Stimulated activated CD8-positive, alpha-beta memory T cell treated with anti-CD3 and anti-CD28 coated beads, Interleukin-7, amount 100 ng/mL, for 1 hour (primary cell): ENCODE results near the gene HIVEP3.

Experiments
- DNase-seq, 2 donors: peaks; one replicate each; pipeline ENCODE4 v3.0.0-alpha.2; 2020; ENCODE audit warnings: low read depth in 2 of 2

The HIVEP3 gene

GRCh38 chr1:41874151-41874719 is 44.5 kb downstream of the HIVEP3 start:
- DNase-seq = no peak

- no peak for DNase-seq
These were observed 46.6 kb downstream of the HIVEP3 start for GRCh38 chr1:41872074-41872473.

- no peak for DNase-seq
These were observed 48.6 kb downstream of the HIVEP3 start for GRCh38 chr1:41870076-41870562.

- DNase-seq = no peak
These were observed 50.3 kb downstream of the HIVEP3 start for GRCh38 chr1:41868241-41868998.

- no peak for DNase-seq
These were observed 52.4 kb downstream of the HIVEP3 start for GRCh38 chr1:41866285-41866684.

- DNase-seq = no peak
These were observed 54.2 kb downstream of the HIVEP3 start for GRCh38 chr1:41864471-41865040.

GRCh38 chr1:41863718-41864117 is 55.0 kb downstream of the HIVEP3 start:
- no peak for DNase-seq

GRCh38 chr1:41862384-41863221 is 56.1 kb downstream of the HIVEP3 start:
- no peak for DNase-seq

- no peak for DNase-seq
These were observed 57.0 kb downstream of the HIVEP3 start for GRCh38 chr1:41861535-41862383.

GRCh38 chr1:41860771-41861170 is 58.0 kb downstream of the HIVEP3 start:
- no peak for DNase-seq

- DNase-seq = no peak
These were observed 58.5 kb downstream of the HIVEP3 start for GRCh38 chr1:41860214-41860613.

GRCh38 chr1:41859686-41860085 is 59.0 kb downstream of the HIVEP3 start:
- DNase-seq = no peak

GRCh38 chr1:41856944-41857285 is 61.8 kb downstream of the HIVEP3 start:
- DNase-seq = no peak

GRCh38 chr1:41856151-41856943 is 62.4 kb downstream of the HIVEP3 start:
- no peak for DNase-seq

GRCh38 chr1:41855713-41856112 is 63.0 kb downstream of the HIVEP3 start:
- DNase-seq = no peak

- no peak for DNase-seq
These were observed 64.8 kb downstream of the HIVEP3 start for GRCh38 chr1:41853907-41854306.

- DNase-seq = no peak
These were observed 66.6 kb downstream of the HIVEP3 start for GRCh38 chr1:41852091-41852490.

- DNase-seq = no peak
These were observed 67.1 kb downstream of the HIVEP3 start for GRCh38 chr1:41851589-41851988.

- DNase-seq = no peak
These were observed 68.7 kb downstream of the HIVEP3 start for GRCh38 chr1:41850029-41850428.

- no peak for DNase-seq
These were observed 69.4 kb downstream of the HIVEP3 start for GRCh38 chr1:41849211-41849759.
